Upper lobe of right lung (tissue), 1 donor: ENCODE results near the gene KLHL22. TPM values are rescaled to one million over a fixed set of nuclear protein-coding genes. Genes with fewer than 3 reads are reported as not detected.

Experiments
- total RNA-seq: library from RNA; stranded (reverse); fragmentation: NEBNext Ultra II Directional; extraction: Animal tissue kit (Norgen Biotek cat#: 25700); gene quantifications from one replicate; pipeline ENCODE4 v1.2.1, GENCODE V29; 2021
- donor health status: DM: no; HTN: yes; CAD: no; lungs with severe emphysema.

The KLHL22 gene
- total RNA-seq, 1 donor from 2014 or later, result 23.3 TPM

Other genes with a start within 250 kb of the KLHL22 start
- 9.8 TPM for gene RTN4R, start 227.5 kb downstream of the KLHL22 start, total RNA-seq
- gene DGCR6L, start 175.7 kb downstream of the KLHL22 start, total RNA-seq, result 35.8 TPM
- gene ZNF74, start 101.6 kb downstream of the KLHL22 start, total RNA-seq, result 10.7 TPM
- gene SCARF2, start 58.0 kb downstream of the KLHL22 start, total RNA-seq, result 24.0 TPM
- 96.9 TPM for gene MED15, start 11.8 kb upstream of the KLHL22 start, total RNA-seq